Activated CD8-positive, alpha-beta memory T cell treated with anti-CD3 and anti-CD28 coated beads, Interleukin-2, amount 10 ng/mL, durations not matched to agents 7 days and 5 days (primary cell): ENCODE measurements around the gene ATF7. TPM values are rescaled to one million over a fixed set of nuclear protein-coding genes. Genes with fewer than 3 reads are reported as not detected.

Source experiments
- ATAC-seq: fragments of 150-1000 bp; cut with Tn5 transposase; one replicate; pipeline ENCODE4 v1.10.0; 2021; ENCODE audit warnings: moderate library complexity
- CTCF ChIA-PET: fragments of 350-600 bp; sonication (Branson Sonifier 250); formaldehyde crosslinking; loops from one replicate; lab custom pipeline; 2021; ENCODE audit warnings: antibody characterized with exemption; lab: Charles Lee
- DNase-seq: peaks from one replicate; pipeline ENCODE4 v3.0.0-alpha.2; 2020
- H3K27ac Mint-ChIP-seq: one replicate; pipeline ENCODE4 v1.8.0; 2021; ENCODE audit warnings: mild to moderate bottlenecking, mixed read lengths
- H3K27me3 Mint-ChIP-seq: one replicate; pipeline ENCODE4 v1.8.0; 2021; ENCODE audit warnings: mixed read lengths
- H3K36me3 Mint-ChIP-seq: one replicate; pipeline ENCODE4 v1.8.0; 2021; ENCODE audit warnings: mild to moderate bottlenecking, mixed read lengths
- H3K4me1 Mint-ChIP-seq: one replicate; pipeline ENCODE4 v1.8.0; 2021; ENCODE audit warnings: mixed read lengths
- H3K4me3 Mint-ChIP-seq: one replicate; pipeline ENCODE4 v1.8.0; 2021; ENCODE audit warnings: mild to moderate bottlenecking, moderate library complexity, mixed read lengths
- H3K9me3 Mint-ChIP-seq: one replicate; pipeline ENCODE4 v1.8.0; 2022; ENCODE audit warnings: low read depth, mixed read lengths
- total RNA-seq, 2 experiments: library from RNA; stranded (reverse); gene quantifications; one replicate each; pipeline ENCODE4 v1.2.3, GENCODE V29; 2021

Gene ATF7
- total RNA-seq, 2 experiments from 2014 or later = 24.6 to 33.8 TPM

DNA sequence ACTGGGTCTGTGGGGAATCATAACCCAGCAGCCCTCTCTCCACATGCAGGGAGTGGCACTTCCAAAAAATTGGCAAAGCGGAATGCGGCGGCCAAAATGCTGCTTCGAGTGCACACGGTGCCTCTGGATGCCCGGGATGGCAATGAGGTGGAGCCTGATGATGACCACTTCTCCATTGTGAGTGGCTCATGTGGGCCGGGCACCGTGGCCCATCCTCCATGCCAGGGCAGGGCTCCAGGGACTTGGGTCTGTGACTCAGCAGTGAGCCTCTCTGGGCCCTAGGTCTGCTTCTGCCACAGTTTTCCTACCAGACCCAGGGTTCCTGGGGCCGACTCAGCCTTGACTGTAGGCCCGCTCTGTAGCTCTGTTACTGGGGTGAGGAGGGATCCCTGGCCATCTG is 121.1 kb downstream of the ATF7 start:
- Mint-ChIP-seq H3K9me3 (no peaks in the 10 kb centered on the region), H3K36me3 (peaks cover 2% of the 10 kb centered on the region), H3K27ac (no peak overlapping the region), H3K4me3 (no peak overlapping the region), H3K27me3 (no peaks in the 10 kb centered on the region), H3K4me1 (peaks cover 25% of the 10 kb centered on the region)
- no peak for DNase-seq
- CTCF ChIA-PET = interaction anchor here (2.4 kb wide), 1 partner anchor 153 kb away, joined by 10 read pairs; no protein-coding TSS in a partner anchor
- ATAC-seq = no peak

GRCh38 chr12:53504004-53504920 is 121.9 kb downstream of the ATF7 start:
- CTCF ChIA-PET = interaction anchor here (0.9 to 2.4 kb wide), 2 partner anchors 11 to 152 kb away, joined by 3 to 10 read pairs; no protein-coding TSS in a partner anchor
- DNase-seq (no peak), ATAC-seq (no peak)
- no peak overlapping the region for H3K4me3 Mint-ChIP-seq
- no peak overlapping the region for H3K27ac Mint-ChIP-seq
- no peaks in the 10 kb centered on the region for H3K27me3 Mint-ChIP-seq
- H3K9me3 Mint-ChIP-seq = no peaks in the 10 kb centered on the region
- H3K36me3 Mint-ChIP-seq = peaks cover 2% of the 10 kb centered on the region
- H3K4me1 Mint-ChIP-seq = peaks cover 29% of the 10 kb centered on the region

GRCh38 chr12:53502983-53503728 is 123.0 kb downstream of the ATF7 start:
- Mint-ChIP-seq H3K27ac (peak overlapping the region; percentile 18), H3K4me3 (no peak overlapping the region), H3K27me3 (no peaks in the 10 kb centered on the region), H3K9me3 (no peaks in the 10 kb centered on the region), H3K36me3 (peaks cover 2% of the 10 kb centered on the region), H3K4me1 (peaks cover 29% of the 10 kb centered on the region)
- DNase-seq = no peak
- CTCF ChIA-PET = interaction anchor here (0.6 to 1.2 kb wide), 2 partner anchors 12 to 28 kb away, joined by 3 read pairs; no protein-coding TSS in a partner anchor
- no peak for ATAC-seq

DNA sequence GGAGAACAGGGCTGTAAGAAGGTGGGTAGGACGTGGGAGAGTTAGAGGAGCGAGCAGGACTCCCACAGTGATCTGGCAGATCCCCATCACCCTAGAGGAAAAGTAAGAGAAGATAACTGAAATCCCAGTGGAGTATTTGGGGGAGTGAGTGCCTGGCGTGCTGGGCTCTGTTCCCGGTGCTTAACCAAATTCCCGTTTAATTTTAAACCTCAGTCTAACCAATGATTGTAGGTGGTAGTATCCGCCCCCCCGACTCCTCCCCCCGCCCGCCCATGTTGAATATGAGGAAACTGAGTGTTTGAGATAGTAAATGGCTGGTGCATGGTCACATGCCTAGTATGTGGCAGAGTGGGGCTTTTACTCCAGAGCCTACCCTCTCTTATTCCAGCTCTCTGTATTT is 123.9 kb downstream of the ATF7 start:
- Mint-ChIP-seq H3K27ac (peak overlapping the region; percentile 96), H3K4me1 (peaks cover 34% of the 10 kb centered on the region), H3K36me3 (peaks cover 2% of the 10 kb centered on the region), H3K4me3 (peak overlapping the region; percentile 83), H3K27me3 (no peaks in the 10 kb centered on the region), H3K9me3 (no peaks in the 10 kb centered on the region)
- DNase-seq (no peak), ATAC-seq (no peak)
- CTCF ChIA-PET = interaction anchor here (0.6 to 3.2 kb wide), 5 partner anchors 11 to 241 kb away, joined by 3 to 16 read pairs (median 3); partner anchors contain the start of gene ATP5MC2

DNA sequence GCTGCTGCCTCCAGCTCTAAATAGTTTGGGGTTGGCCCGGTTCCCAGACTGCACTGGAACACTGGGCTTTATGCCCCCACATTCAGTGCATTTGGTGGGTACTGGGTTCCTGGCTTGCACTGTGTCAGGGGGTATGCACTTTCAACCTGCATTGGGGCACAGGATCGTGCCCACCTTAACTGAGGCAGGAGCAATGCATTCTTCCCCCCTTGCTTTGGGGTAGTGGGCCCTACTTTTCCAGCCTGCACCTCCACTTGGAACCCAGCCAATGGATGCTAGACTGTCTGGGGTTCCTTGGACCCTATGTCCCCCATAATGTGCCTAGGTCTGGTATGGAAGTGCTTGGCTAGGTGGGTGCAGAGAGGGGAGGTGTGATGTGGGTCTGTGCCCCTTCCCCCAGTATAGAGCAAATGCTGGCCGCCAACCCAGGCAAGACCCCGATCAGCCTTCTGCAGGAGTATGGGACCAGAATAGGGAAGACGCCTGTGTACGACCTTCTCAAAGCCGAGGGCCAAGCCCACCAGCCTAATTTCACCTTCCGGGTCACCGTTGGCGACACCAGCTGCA is 124.5 kb downstream of the ATF7 start:
- peak overlapping the region; percentile 96 for H3K27ac Mint-ChIP-seq

DNA sequence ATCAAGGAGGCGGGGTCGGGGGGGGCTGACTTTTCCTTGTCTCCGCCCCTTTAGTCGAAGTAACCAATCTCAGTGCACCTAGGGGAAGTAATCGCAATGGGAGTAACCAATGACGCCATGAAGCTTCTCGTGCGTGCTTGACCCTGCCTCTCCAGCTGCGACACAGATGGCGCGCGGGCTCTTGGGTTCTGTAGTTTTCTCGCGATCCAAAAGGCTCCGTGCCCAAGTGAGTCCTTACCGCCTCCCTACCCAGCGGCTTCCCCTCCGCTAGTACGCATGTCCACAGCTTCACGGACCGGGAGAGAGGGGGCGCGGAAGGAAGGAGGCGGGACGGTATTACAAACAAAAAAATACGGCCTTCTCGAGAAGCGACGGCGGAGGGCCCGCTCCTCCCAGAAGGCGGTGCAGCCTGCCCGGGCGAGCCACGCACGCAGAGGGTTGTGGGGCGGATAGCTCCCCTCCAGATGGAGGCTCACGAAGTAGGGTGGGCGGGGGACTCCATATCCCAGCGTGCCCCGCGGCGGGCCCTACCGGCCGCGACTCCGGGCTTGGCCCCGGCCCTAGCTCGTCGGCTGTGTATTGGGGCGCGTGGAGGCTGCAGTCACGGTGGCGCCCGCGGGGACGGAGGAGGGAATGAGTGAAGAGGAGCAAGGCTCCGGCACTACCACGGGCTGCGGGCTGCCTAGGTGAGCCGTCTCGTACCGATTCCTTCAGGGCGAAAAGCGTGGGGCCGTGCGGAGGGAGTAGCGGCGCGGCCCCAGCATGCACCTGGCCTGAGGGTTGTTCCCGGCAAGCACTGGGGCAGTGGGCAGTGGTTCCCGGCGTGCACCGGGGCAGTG is 125.2 kb downstream of the ATF7 start, which contains the start of gene TARBP2:
Gene TARBP2 (plus strand): TSS at position 508 of the 839 bp plus-strand sequence. CDS start 126 bp downstream, at position 634.
- Mint-ChIP-seq H3K27ac (peak within 1 kb of the TSS; percentile 96), H3K9me3 (no peaks in the 10 kb centered on the region), H3K4me1 (peaks cover 37% of the 10 kb centered on the region), H3K36me3 (peaks cover 2% of the 10 kb centered on the region), H3K27me3 (no peaks in the 10 kb centered on the region), H3K4me3 (peak within 1 kb of the TSS; percentile 83)
- CTCF ChIA-PET = interaction anchor here (0.9 to 3.6 kb wide), 17 partner anchors 8 to 402 kb away, joined by 3 to 26 read pairs (median 4); partner anchors contain the start of genes AAAS, ATP5MC2, ESPL1 and SOAT2
- peak; percentile 82 for ATAC-seq
- peak; percentile 98 for DNase-seq

More for the DNA sequence above, 124.5 kb downstream of the ATF7 start:
- Mint-ChIP-seq H3K9me3 (no peaks in the 10 kb centered on the region), H3K27me3 (no peaks in the 10 kb centered on the region), H3K4me1 (peaks cover 35% of the 10 kb centered on the region), H3K4me3 (peak overlapping the region; percentile 83), H3K36me3 (peaks cover 2% of the 10 kb centered on the region)
- CTCF ChIA-PET = interaction anchor here (0.9 to 3.2 kb wide), 15 partner anchors 10 to 403 kb away, joined by 3 to 16 read pairs (median 4); partner anchors contain the start of genes AAAS, ATP5MC2, ESPL1 and SOAT2
- ATAC-seq = no peak
- no peak for DNase-seq

- DNase-seq (no peak), ATAC-seq (no peak)
- peaks cover 40% of the 10 kb centered on the region for H3K4me1 Mint-ChIP-seq
These were observed 125.9 kb downstream of the ATF7 start for GRCh38 chr12:53500142-53500775.

DNA sequence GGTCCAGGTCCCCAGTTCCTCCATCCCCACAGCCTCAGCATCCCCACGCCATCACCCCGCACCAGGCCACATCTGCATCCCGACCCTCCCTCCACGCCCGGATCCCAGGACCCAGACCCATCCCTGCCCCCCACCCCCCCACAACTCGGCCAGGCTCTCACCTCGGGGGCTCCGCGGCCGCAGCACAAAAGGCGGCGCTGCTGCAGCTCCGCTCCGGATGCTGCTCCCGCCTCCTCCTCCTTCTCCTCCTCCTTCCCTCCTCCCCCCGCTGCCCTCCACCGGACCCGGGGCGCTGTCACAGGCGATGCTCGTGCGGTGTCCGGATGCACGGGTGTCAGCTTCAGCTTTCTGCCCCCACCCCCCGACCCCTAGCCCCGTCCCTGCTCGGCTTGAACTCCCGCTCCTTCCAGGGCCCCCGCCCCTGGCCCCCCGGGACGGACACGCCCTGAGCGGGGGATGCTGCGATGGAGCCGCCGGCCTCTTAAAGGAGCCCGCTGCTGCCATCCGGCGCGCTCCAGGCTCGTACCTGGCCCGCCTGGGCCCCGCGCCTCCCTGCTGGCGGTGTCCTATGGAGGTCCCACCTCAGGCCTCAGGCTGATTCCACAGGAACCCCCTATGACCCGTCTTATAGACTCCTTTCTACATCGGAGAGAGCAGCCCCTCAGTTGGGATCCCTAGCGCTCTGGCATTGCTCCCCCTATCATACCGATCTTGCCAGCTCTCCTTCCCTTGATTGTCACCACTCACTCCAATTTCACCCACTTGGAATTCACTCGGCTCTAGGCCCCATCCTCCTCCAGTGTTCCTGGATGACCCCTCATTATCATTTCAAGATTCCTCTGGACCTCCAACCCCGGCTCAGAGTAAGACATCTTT is 126.7 kb downstream of the ATF7 start, which contains the start of gene MAP3K12:
Gene MAP3K12 (minus strand): TSS at position 193 of the 876 bp plus-strand sequence. CDS start 12,067 bp downstream, outside the sequence.
- peak; percentile 21 for ATAC-seq
- DNase-seq = peak; percentile 82
- H3K27me3 Mint-ChIP-seq = no peaks in the 10 kb centered on the region
- H3K9me3 Mint-ChIP-seq = no peaks in the 10 kb centered on the region
- peaks cover 40% of the 10 kb centered on the region for H3K4me1 Mint-ChIP-seq
- H3K36me3 Mint-ChIP-seq = no peaks in the 10 kb centered on the region
- peak within 1 kb of the TSS; percentile 96 for H3K27ac Mint-ChIP-seq
- CTCF ChIA-PET = interaction anchor here (1.0 to 3.6 kb wide), 6 partner anchors 8 to 397 kb away, joined by 3 to 26 read pairs (median 7); partner anchors contain the start of gene SOAT2
- peak within 1 kb of the TSS; percentile 83 for H3K4me3 Mint-ChIP-seq

More at GRCh38 chr12:53500142-53500775, 125.9 kb downstream of the ATF7 start:
- peak overlapping the region; percentile 96 for H3K27ac Mint-ChIP-seq
- H3K27me3 Mint-ChIP-seq = no peaks in the 10 kb centered on the region
- CTCF ChIA-PET = interaction anchor here (1.2 to 3.6 kb wide), 11 partner anchors 8 to 401 kb away, joined by 3 to 26 read pairs (median 7); partner anchors contain the start of genes AAAS and SOAT2
- no peaks in the 10 kb centered on the region for H3K9me3 Mint-ChIP-seq
- H3K4me3 Mint-ChIP-seq = peak overlapping the region; percentile 83
- peaks cover 2% of the 10 kb centered on the region for H3K36me3 Mint-ChIP-seq

DNA sequence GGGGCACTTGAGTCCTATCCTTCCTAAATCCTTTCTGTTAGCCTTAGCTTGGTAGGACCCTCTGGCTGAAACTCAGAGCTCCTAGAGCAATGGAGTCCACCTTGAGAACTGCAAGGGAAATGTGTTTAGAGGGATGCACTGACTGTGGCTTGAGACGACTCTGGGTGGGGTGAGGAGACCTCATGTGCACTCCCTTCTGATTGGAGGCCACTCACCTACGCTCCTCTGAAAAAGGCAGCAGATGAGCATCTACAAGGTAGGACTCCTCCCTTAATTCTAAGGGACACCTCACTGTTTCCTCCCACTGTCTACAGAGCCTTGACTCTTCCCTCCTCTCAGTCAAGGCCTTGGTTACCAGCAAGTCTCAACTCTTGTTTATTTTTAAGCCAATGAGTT is 127.9 kb downstream of the ATF7 start:
- Mint-ChIP-seq H3K9me3 (no peaks in the 10 kb centered on the region), H3K27me3 (no peaks in the 10 kb centered on the region), H3K4me1 (peaks cover 52% of the 10 kb centered on the region), H3K4me3 (peak overlapping the region; percentile 83), H3K27ac (peak overlapping the region; percentile 68), H3K36me3 (no peaks in the 10 kb centered on the region)
- DNase-seq = no peak
- no peak for ATAC-seq
- CTCF ChIA-PET = interaction anchor here (0.6 to 3.6 kb wide), 3 partner anchors 11 to 47 kb away, joined by 3 to 26 read pairs (median 3); no protein-coding TSS in a partner anchor

- CTCF ChIA-PET = interaction anchor here (0.6 to 3.6 kb wide), 4 partner anchors 11 to 46 kb away, joined by 3 to 26 read pairs (median 3); no protein-coding TSS in a partner anchor
- no peak overlapping the region for H3K4me3 Mint-ChIP-seq
- peaks cover 51% of the 10 kb centered on the region for H3K4me1 Mint-ChIP-seq
These were observed 128.7 kb downstream of the ATF7 start for GRCh38 chr12:53497461-53497860.

GRCh38 chr12:53496752-53497032 is 129.5 kb downstream of the ATF7 start:
- no peaks in the 10 kb centered on the region for H3K27me3 Mint-ChIP-seq
- H3K27ac Mint-ChIP-seq = no peak overlapping the region
- H3K9me3 Mint-ChIP-seq = no peaks in the 10 kb centered on the region
- CTCF ChIA-PET = interaction anchor here (1.0 kb wide), 1 partner anchor 12 kb away, joined by 3 read pairs; no protein-coding TSS in a partner anchor
- no peaks in the 10 kb centered on the region for H3K36me3 Mint-ChIP-seq
- DNase-seq = no peak
- peaks cover 49% of the 10 kb centered on the region for H3K4me1 Mint-ChIP-seq
- no peak overlapping the region for H3K4me3 Mint-ChIP-seq
- no peak for ATAC-seq

More at GRCh38 chr12:53497461-53497860, 128.7 kb downstream of the ATF7 start:
- Mint-ChIP-seq H3K27ac (no peak overlapping the region), H3K27me3 (no peaks in the 10 kb centered on the region), H3K9me3 (no peaks in the 10 kb centered on the region), H3K36me3 (no peaks in the 10 kb centered on the region)
- DNase-seq (no peak), ATAC-seq (no peak)
